KMS-11 (cell line): Measurements from ENCODE around the gene DHFR.
A peak's percentile ranks its signal among the peaks of the same experiment; 100 is the strongest.

ENCODE experiments used
- H2AFZ ChIP-seq: fragments of 200-600 bp; sonication (generic); 2 replicates; pipeline ENCODE4 v1.6.1; 2016; ENCODE audit warnings: antibody characterized with exemption, mixed run types, low read depth
- H3K27ac ChIP-seq: fragments of 200-600 bp; sonication (generic); 2 replicates; pipeline ENCODE4 v1.6.1; 2016; ENCODE audit warnings: mild to moderate bottlenecking, mixed run types
- H3K27me3 ChIP-seq: fragments of 200-600 bp; sonication (generic); 2 replicates; pipeline ENCODE4 v1.6.1; 2017; ENCODE audit warnings: mild to moderate bottlenecking, low read depth, mixed run types, moderate library complexity; ENCODE audit not compliant: insufficient read depth
- H3K36me3 ChIP-seq: fragments of 200-600 bp; sonication (generic); 2 replicates; pipeline ENCODE4 v1.6.1; 2017; ENCODE audit warnings: mild to moderate bottlenecking, mixed run types; ENCODE audit not compliant: insufficient read depth
- H3K4me1 ChIP-seq: fragments of 200-600 bp; sonication (generic); 2 replicates; pipeline ENCODE4 v1.6.1; 2016; ENCODE audit warnings: mild to moderate bottlenecking, low read depth, mixed run types; ENCODE audit not compliant: poor library complexity, severe bottlenecking
- H3K4me2 ChIP-seq: fragments of 200-600 bp; sonication (generic); 2 replicates; pipeline ENCODE4 v1.7.0; 2016; ENCODE audit warnings: mild to moderate bottlenecking, mixed run types
- H3K4me3 ChIP-seq: fragments of 200-600 bp; sonication (generic); IDR thresholded peaks from 2 replicates; pipeline ENCODE4 v1.6.1; 2017; ENCODE audit warnings: low read depth, low read length, mixed read lengths; ENCODE audit not compliant: insufficient read depth
- H3K79me2 ChIP-seq: fragments of 200-600 bp; sonication (generic); 2 replicates; pipeline ENCODE4 v1.6.1; 2016; ENCODE audit warnings: low read depth, mixed run types; ENCODE audit not compliant: insufficient read depth
- H3K9ac ChIP-seq: fragments of 200-600 bp; sonication (generic); 2 replicates; pipeline ENCODE4 v1.6.1; 2016; ENCODE audit warnings: mild to moderate bottlenecking, mixed run types
- H4K20me1 ChIP-seq: fragments of 200-600 bp; sonication (generic); 2 replicates; pipeline ENCODE4 v1.6.1; 2016; ENCODE audit warnings: mild to moderate bottlenecking, mixed run types; ENCODE audit not compliant: insufficient read depth
- CTCF ChIP-seq: fragments of 200-600 bp; sonication (generic); conservative IDR thresholded peaks from 2 replicates; pipeline ENCODE4 v1.6.1; 2017; ENCODE audit warnings: low read depth, mild to moderate bottlenecking, antibody characterized with exemption, low read length, moderate library complexity, mixed read lengths

The DHFR gene

GRCh38 chr5:80655231-80655774 is 520 bp upstream of the DHFR start:
- no peaks in the 10 kb centered on the region for H4K20me1 ChIP-seq
- H3K36me3 ChIP-seq = peaks cover 9% of the 10 kb centered on the region; the same call in 1 of the 2 replicates
- H3K27me3 ChIP-seq = no peaks in the 10 kb centered on the region
- H3K4me1 ChIP-seq = peaks cover 19% of the 10 kb centered on the region
- peak overlapping the region; percentile 88 for H3K4me2 ChIP-seq
- H2AFZ ChIP-seq = peak overlapping the region; percentile 42
- no peak overlapping the region for H3K4me3 ChIP-seq
- peak overlapping the region; percentile 94 for H3K27ac ChIP-seq
- H3K79me2 ChIP-seq = peaks cover 27% of the 10 kb centered on the region
- TF ChIP-seq CTCF = no peak
- peak overlapping the region; percentile 91; the same call in 1 of the 2 replicates for H3K9ac ChIP-seq

DNA sequence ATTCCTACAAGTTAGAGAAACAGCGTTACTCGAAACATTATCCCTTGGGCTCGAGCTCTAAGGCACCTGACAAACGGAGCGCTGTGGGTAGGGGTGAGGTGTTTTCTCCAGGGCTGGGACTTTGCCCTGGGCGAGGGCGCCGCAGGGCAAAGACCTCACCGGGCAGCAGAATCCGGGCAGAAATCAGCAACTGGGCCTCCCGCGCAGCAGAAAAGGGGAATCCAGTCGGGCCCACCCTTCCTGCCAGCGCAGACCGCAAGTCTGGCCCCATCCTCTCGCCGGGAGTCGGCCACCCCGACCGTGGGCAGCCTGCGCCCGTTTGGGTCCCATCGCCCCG is 761 bp downstream of the DHFR start:
- no peaks in the 10 kb centered on the region for H3K27me3 ChIP-seq
- H3K4me1 ChIP-seq = peaks cover 19% of the 10 kb centered on the region
- H3K9ac ChIP-seq = peak overlapping the region; percentile 91
- no peaks in the 10 kb centered on the region for H4K20me1 ChIP-seq
- peak overlapping the region; percentile 52; the same call in 1 of the 2 replicates for H2AFZ ChIP-seq
- H3K79me2 ChIP-seq = peaks cover 27% of the 10 kb centered on the region
- peak overlapping the region; percentile 91 for H3K4me2 ChIP-seq
- no peak for TF ChIP-seq CTCF
- H3K27ac ChIP-seq = peak overlapping the region; percentile 94
- no peak overlapping the region for H3K4me3 ChIP-seq
- H3K36me3 ChIP-seq = peaks cover 9% of the 10 kb centered on the region; the same call in 1 of the 2 replicates

GRCh38 chr5:80653502-80653901 is 1.3 kb downstream of the DHFR start:
- Histone ChIP-seq H3K79me2 (peaks cover 27% of the 10 kb centered on the region), H3K9ac (peak overlapping the region; percentile 91), H3K36me3 (peaks cover 7% of the 10 kb centered on the region; the same call in 1 of the 2 replicates), H3K27me3 (no peaks in the 10 kb centered on the region), H3K4me1 (peaks cover 19% of the 10 kb centered on the region), H3K4me2 (peak overlapping the region; percentile 91), H2AFZ (peak overlapping the region; percentile 52; the same call in 1 of the 2 replicates), H3K27ac (peak overlapping the region; percentile 94), H4K20me1 (no peaks in the 10 kb centered on the region), H3K4me3 (no peak overlapping the region)
- TF ChIP-seq CTCF = no peak

- Histone ChIP-seq H3K79me2 (no peaks in the 10 kb centered on the region), H3K4me2 (no peak overlapping the region), H3K4me3 (no peak overlapping the region), H3K27me3 (no peaks in the 10 kb centered on the region), H2AFZ (no peak overlapping the region), H3K4me1 (no peaks in the 10 kb centered on the region), H3K27ac (no peak overlapping the region), H4K20me1 (no peaks in the 10 kb centered on the region), H3K36me3 (no peaks in the 10 kb centered on the region; the same call in 1 of the 2 replicates), H3K9ac (no peak overlapping the region)
- no peak for TF ChIP-seq CTCF
These were observed 7.9 kb downstream of the DHFR start for GRCh38 chr5:80646926-80647325.
